HepG2 (cell line): Measurements from ENCODE around the gene TPPP3. TPM values are rescaled to one million over a fixed set of nuclear protein-coding genes. Genes with fewer than 3 reads are reported as not detected.

Experiments used
- CEBPB ChIP-seq: IDR thresholded peaks from 2 replicates; pipeline ENCODE4 v1.6.1; 2011; ENCODE audit warnings: low read depth, low read length, improper control_type of control experiment, borderline replicate concordance
- ERF ChIP-seq: IDR thresholded peaks from 2 replicates; pipeline ENCODE4 v1.6.1; 2018; ENCODE audit warnings: missing biosample characterization, missing genetic modification reagents
- HDAC6 ChIP-seq: fragments of 200-600 bp; sonication (generic); IDR thresholded peaks from 2 replicates; pipeline ENCODE4 v1.7.0; 2017; ENCODE audit warnings: mild to moderate bottlenecking, antibody characterized with exemption, low read length, low read depth
- IKZF4 ChIP-seq: sonication (generic); formaldehyde crosslinking; IDR thresholded peaks from 2 replicates; pipeline ENCODE4 v1.5.1; 2020; ENCODE audit warnings: borderline replicate concordance, mild to moderate bottlenecking, low read depth, missing genetic modification reagents; ENCODE audit errors: not compliant biosample characterization
- MTA1 ChIP-seq: sonication (generic); formaldehyde crosslinking; IDR thresholded peaks from 2 replicates; pipeline ENCODE4 v1.4.0; 2020; ENCODE audit warnings: missing genetic modification reagents, mild to moderate bottlenecking, borderline replicate concordance
- NAIF1 ChIP-seq: sonication (generic); formaldehyde crosslinking; IDR thresholded peaks from 2 replicates; pipeline ENCODE4 v1.5.0; 2020; ENCODE audit warnings: mild to moderate bottlenecking, missing genetic modification reagents, borderline replicate concordance
- PITX1 ChIP-seq: sonication (generic); formaldehyde crosslinking; IDR thresholded peaks from 2 replicates; pipeline ENCODE4 v1.5.1; 2020; ENCODE audit warnings: mild to moderate bottlenecking, missing genetic modification reagents
- POLR2A ChIP-seq, 2 experiments: IDR thresholded peaks; 2 replicates each; pipeline ENCODE4 v1.6.1; 2011; ENCODE audit warnings: low read depth in 2 of 2, low read length in 2 of 2, mild to moderate bottlenecking in 1 of 2, moderate library complexity in 1 of 2; ENCODE audit not compliant: insufficient read depth in 1 of 2
- RFX1 ChIP-seq: fragments of 450-650 bp; IDR thresholded peaks from 2 replicates; pipeline ENCODE4 v1.6.1; 2017
- SOX13 ChIP-seq, 3 experiments: fragments of 450-650 bp in 1 of 3; sonication (generic) in 1 of 3; formaldehyde crosslinking in 1 of 3; IDR thresholded peaks in 2 of 3; conservative IDR thresholded peaks in 1 of 3; 2 replicates each; pipeline versions ENCODE4 v1.5.0 to v1.6.1; 2016 to 2020; ENCODE audit warnings: antibody characterized with exemption in 1 of 3, mild to moderate bottlenecking in 1 of 3, missing compliant biosample characterization in 1 of 3, missing genetic modification reagents in 1 of 3, moderate library complexity in 1 of 3
- SYNCRIP ChIP-seq: fragments of 200-400 bp; formaldehyde crosslinking; IDR thresholded peaks from 2 replicates; pipeline ENCODE4 v1.6.1; 2018; ENCODE audit warnings: mild to moderate bottlenecking, low read depth, low read length; ENCODE audit not compliant: insufficient read depth
- ZNF724P ChIP-seq: sonication (generic); formaldehyde crosslinking; IDR thresholded peaks from 2 replicates; pipeline ENCODE4 v1.8.0; 2022; ENCODE audit warnings: missing genetic modification reagents, borderline replicate concordance
- ZNF747 ChIP-seq: sonication (generic); formaldehyde crosslinking; IDR thresholded peaks from 2 replicates; pipeline ENCODE4 v1.8.1; 2023; ENCODE audit warnings: missing genetic modification reagents, mild to moderate bottlenecking, borderline replicate concordance
- ZNF775 ChIP-seq: sonication (generic); formaldehyde crosslinking; IDR thresholded peaks from 2 replicates; pipeline ENCODE4 v1.4.0; 2020; ENCODE audit warnings: missing genetic modification reagents, mild to moderate bottlenecking, moderate library complexity, borderline replicate concordance
- polyA plus RNA-seq, 8 experiments: library from polyadenylated mRNA; depleted of rRNA in 3 of 8; stranded (reverse) in 7 of 8; unstranded in 1 of 8; fragments of >200 nt; fragmentation: Illumina TruSeq in 4 of 8; extraction: Trizol in 4 of 8; gene quantifications; 2 replicates each; pipeline versions ENCODE4 v1.2.1 to v1.2.3, GENCODE V29; 2011 to 2016; ENCODE audit warnings: low read depth in 4 of 8, missing spikeins in 1 of 8, mixed read lengths in 1 of 8; ENCODE audit not compliant: insufficient read depth in 1 of 8
- total RNA-seq, 5 experiments: library from RNA; depleted of rRNA; stranded (reverse); fragments of >200 nt; fragmentation: Illumina TruSeq; extraction: Trizol; gene quantifications; 2 replicates each; pipeline ENCODE4 v1.2.3, GENCODE V29; 2016; ENCODE audit warnings: low read depth in 1 of 5
- TF ChIP-seq, protein P1 (sequence below): sonication (generic); formaldehyde crosslinking; IDR thresholded peaks from 2 replicates; pipeline ENCODE4 v1.5.1; 2020; ENCODE audit warnings: mild to moderate bottlenecking, missing genetic modification reagents, moderate library complexity
- TF ChIP-seq, protein P2 (sequence below): fragments of 450-650 bp; IDR thresholded peaks from 2 replicates; pipeline ENCODE4 v1.6.1; 2016
- TF ChIP-seq, protein P3 (sequence below): sonication (generic); formaldehyde crosslinking; IDR thresholded peaks from 2 replicates; pipeline ENCODE4 v1.4.0; 2020; ENCODE audit warnings: missing genetic modification reagents, borderline replicate concordance
- TF ChIP-seq, protein P4 (sequence below): sonication (generic); IDR thresholded peaks from 2 replicates; pipeline ENCODE4 v1.6.1; 2016; ENCODE audit warnings: low read depth, borderline replicate concordance

Gene TPPP3
- total and polyA plus RNA-seq, 2 of the 13 experiments (the other 11 are each of a cell fraction or from before 2014, with no cell fraction given) = 0.16 to 0.44 TPM

DNA sequence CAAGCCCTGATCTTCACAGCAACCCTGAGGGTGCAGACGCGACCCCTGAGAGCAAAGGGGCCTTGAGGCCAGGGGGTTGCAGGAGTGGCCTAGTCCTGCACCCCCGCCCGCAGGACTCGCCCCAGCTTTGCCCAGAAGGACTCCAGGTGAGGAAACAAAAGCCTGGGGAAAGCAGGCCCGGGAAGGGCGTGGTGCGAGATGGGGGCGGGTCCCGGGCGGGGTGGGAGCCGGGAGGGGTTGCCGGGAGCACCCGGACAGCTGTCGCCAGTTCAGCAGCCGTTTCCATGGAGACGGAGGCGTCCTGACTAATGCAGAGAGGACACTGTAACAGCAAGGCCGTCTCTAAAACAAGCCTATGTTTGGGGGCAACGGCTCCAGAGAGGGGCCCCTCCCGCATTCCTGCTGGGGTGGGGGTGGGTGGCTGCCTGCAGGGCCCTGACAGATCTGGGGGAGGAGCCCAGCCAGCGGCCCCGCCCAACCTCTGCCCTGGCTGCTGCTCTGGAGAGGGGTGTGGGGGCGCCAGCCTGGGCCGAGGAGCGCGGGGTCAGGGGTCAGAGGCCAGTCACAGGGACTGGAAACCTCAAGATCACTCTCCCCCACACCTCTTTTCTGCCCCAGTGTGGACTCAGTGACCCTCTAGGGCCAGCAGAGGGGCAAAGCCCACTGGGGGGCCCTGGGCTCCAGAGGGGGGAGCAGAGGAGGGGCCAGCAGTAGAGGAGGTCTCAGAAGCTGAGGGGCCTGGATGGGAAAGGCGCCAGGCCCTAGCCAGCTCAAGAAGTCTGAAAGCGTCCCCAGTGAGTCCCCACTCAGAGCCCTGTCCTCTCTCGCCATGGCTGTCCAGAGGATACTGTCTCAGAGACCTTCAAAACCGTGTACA, 3.1 kb upstream of the TPPP3 start (continued):
- TF ChIP-seq CEBPB (no peak), SYNCRIP (no peak), ERF (CRISPR knock-in tag) (0 out of 2 replicates have a peak, but pooled peaks have one; percentile 26), PITX1 (CRISPR knock-in tag) (peak; percentile 61; the same call in 1 of the 2 replicates), NAIF1 (CRISPR knock-in tag) (no peak), HDAC6 (no peak), RFX1 (peak; percentile 80), ZNF775 (CRISPR knock-in tag) (no peak), ZNF747 (no peak), SOX13 (IDR thresholded peaks at IDR 0.05) (no peak), SOX13 (CRISPR knock-in tag; conservative IDR thresholded peaks at IDR 0.05 in 1 of 2, IDR thresholded peaks at IDR 0.05 in 1 of 2) (0 out of 4 replicates have a peak, but pooled peaks of 1 of the 2 experiments have one; percentile 24), IKZF4 (no peak), ZNF724P (CRISPR knock-in tag) (peak; percentile 67; the same call in 1 of the 2 replicates), MTA1 (CRISPR knock-in tag) (peak; percentile 49; the same call in 1 of the 2 replicates), POLR2A (IDR thresholded peaks at IDR 0.05; ENCODE audit: insufficient read depth in 1 of 2, low read depth in 2 of 2, low read length in 2 of 2) (no peak)
- TF ChIP-seq, protein P1, sequence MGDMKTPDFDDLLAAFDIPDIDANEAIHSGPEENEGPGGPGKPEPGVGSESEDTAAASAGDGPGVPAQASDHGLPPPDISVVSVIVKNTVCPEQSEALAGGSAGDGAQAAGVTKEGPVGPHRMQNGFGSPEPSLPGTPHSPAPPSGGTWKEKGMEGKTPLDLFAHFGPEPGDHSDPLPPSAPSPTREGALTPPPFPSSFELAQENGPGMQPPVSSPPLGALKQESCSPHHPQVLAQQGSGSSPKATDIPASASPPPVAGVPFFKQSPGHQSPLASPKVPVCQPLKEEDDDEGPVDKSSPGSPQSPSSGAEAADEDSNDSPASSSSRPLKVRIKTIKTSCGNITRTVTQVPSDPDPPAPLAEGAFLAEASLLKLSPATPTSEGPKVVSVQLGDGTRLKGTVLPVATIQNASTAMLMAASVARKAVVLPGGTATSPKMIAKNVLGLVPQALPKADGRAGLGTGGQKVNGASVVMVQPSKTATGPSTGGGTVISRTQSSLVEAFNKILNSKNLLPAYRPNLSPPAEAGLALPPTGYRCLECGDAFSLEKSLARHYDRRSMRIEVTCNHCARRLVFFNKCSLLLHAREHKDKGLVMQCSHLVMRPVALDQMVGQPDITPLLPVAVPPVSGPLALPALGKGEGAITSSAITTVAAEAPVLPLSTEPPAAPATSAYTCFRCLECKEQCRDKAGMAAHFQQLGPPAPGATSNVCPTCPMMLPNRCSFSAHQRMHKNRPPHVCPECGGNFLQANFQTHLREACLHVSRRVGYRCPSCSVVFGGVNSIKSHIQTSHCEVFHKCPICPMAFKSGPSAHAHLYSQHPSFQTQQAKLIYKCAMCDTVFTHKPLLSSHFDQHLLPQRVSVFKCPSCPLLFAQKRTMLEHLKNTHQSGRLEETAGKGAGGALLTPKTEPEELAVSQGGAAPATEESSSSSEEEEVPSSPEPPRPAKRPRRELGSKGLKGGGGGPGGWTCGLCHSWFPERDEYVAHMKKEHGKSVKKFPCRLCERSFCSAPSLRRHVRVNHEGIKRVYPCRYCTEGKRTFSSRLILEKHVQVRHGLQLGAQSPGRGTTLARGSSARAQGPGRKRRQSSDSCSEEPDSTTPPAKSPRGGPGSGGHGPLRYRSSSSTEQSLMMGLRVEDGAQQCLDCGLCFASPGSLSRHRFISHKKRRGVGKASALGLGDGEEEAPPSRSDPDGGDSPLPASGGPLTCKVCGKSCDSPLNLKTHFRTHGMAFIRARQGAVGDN (CRISPR knock-in tag) = peak; percentile 33; the same call in 1 of the 2 replicates
- TF ChIP-seq, protein P2, sequence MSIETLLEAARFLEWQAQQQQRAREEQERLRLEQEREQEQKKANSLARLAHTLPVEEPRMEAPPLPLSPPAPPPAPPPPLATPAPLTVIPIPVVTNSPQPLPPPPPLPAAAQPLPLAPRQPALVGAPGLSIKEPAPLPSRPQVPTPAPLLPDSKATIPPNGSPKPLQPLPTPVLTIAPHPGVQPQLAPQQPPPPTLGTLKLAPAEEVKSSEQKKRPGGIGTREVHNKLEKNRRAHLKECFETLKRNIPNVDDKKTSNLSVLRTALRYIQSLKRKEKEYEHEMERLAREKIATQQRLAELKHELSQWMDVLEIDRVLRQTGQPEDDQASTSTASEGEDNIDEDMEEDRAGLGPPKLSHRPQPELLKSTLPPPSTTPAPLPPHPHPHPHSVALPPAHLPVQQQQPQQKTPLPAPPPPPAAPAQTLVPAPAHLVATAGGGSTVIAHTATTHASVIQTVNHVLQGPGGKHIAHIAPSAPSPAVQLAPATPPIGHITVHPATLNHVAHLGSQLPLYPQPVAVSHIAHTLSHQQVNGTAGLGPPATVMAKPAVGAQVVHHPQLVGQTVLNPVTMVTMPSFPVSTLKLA = no peak
- TF ChIP-seq, protein P3, sequence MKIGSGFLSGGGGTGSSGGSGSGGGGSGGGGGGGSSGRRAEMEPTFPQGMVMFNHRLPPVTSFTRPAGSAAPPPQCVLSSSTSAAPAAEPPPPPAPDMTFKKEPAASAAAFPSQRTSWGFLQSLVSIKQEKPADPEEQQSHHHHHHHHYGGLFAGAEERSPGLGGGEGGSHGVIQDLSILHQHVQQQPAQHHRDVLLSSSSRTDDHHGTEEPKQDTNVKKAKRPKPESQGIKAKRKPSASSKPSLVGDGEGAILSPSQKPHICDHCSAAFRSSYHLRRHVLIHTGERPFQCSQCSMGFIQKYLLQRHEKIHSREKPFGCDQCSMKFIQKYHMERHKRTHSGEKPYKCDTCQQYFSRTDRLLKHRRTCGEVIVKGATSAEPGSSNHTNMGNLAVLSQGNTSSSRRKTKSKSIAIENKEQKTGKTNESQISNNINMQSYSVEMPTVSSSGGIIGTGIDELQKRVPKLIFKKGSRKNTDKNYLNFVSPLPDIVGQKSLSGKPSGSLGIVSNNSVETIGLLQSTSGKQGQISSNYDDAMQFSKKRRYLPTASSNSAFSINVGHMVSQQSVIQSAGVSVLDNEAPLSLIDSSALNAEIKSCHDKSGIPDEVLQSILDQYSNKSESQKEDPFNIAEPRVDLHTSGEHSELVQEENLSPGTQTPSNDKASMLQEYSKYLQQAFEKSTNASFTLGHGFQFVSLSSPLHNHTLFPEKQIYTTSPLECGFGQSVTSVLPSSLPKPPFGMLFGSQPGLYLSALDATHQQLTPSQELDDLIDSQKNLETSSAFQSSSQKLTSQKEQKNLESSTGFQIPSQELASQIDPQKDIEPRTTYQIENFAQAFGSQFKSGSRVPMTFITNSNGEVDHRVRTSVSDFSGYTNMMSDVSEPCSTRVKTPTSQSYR (CRISPR knock-in tag) = peak; percentile 53; the same call in 1 of the 2 replicates
- TF ChIP-seq, protein P4, sequence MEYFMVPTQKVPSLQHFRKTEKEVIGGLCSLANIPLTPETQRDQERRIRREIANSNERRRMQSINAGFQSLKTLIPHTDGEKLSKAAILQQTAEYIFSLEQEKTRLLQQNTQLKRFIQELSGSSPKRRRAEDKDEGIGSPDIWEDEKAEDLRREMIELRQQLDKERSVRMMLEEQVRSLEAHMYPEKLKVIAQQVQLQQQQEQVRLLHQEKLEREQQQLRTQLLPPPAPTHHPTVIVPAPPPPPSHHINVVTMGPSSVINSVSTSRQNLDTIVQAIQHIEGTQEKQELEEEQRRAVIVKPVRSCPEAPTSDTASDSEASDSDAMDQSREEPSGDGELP = peak; percentile 87
